Measurements from ENCODE around the gene CUZD1.

DNA sequence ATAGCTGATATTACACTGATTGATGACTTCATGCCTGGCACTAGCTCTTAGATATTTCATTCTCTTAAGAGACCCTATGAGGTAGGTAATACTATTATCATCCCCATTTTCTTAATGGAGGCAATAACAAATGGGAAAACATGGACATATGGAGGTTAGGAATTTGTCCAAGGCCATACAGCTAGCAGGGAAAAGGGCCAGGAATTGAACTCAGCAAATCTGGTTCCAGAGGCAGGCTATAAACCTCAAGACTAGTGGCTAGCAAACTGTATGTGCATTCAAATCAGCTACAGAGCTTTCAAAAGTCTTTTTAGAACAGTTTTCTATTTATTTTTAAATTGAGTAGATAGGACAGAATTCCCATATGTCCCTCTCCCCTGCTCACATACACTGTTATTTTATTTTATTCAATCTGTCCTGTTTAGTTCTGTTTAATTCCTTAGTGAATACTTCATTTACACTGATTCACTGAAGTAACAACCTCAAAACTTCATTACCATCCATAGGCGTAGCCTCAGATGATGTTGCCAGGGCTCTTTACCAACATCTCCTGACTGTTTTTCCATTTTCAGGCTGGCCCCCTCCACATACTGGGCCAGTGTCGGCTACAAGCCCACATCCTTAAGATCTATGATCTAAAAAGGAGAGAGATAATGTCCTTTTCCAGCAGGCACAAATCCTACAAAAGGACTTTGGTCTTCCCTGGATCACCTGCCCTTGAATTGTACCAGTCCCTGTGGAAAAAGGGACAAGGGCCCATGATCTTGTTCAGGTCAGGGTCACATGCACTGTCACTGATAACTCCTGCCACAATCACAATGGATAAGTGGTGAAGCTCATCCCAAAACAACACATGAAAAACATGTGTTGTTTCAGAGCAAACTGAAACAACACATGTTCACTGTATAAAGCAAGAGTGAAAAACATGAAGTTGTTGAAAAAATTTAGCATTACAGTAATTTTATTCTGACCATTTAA, 17.8 kb upstream of the CUZD1 start:
- TF ChIP-seq, protein P1, sequence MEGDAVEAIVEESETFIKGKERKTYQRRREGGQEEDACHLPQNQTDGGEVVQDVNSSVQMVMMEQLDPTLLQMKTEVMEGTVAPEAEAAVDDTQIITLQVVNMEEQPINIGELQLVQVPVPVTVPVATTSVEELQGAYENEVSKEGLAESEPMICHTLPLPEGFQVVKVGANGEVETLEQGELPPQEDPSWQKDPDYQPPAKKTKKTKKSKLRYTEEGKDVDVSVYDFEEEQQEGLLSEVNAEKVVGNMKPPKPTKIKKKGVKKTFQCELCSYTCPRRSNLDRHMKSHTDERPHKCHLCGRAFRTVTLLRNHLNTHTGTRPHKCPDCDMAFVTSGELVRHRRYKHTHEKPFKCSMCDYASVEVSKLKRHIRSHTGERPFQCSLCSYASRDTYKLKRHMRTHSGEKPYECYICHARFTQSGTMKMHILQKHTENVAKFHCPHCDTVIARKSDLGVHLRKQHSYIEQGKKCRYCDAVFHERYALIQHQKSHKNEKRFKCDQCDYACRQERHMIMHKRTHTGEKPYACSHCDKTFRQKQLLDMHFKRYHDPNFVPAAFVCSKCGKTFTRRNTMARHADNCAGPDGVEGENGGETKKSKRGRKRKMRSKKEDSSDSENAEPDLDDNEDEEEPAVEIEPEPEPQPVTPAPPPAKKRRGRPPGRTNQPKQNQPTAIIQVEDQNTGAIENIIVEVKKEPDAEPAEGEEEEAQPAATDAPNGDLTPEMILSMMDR (IDR thresholded peaks at IDR 0.05): no peak
- no peak for TF ChIP-seq ZFX (IDR thresholded peaks at IDR 0.05; ENCODE audit: borderline replicate concordance)
